Activated T-cell treated with anti-CD3 and anti-CD28 coated beads for 24 hours (primary cell): ENCODE measurements around the gene NACC2.

Experiments used
- DNase-seq: peaks from one replicate; pipeline ENCODE4 v3.0.0-alpha.2; 2020; ENCODE audit warnings: low read depth

Gene NACC2

GRCh38 chr9:136128436-136128835 lies 33.3 kb upstream of the NACC2 start:
- DNase-seq: no peak

DNA sequence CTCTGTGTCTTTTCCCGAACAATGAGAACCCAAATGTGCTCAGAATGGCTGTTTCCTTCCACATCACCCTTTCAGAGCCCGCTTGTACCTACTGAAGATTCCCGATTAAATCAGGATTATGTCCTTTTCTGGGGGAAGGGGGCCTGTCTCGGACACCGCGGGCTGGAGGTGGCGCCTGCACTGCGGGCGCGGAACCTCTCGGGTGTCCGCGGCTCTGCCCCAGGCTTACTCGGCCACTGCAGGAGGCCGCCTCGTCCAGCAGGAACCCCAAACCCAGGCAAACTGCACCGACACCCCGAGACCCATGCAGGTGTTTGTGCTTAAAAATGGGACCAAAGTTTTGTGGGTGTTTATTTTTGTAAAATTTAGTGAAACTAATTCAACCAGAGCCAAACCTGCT lies 32.2 kb upstream of the NACC2 start:
- no peak for DNase-seq

- DNase-seq: no peak
Observed at GRCh38 chr9:136124976-136125692, 30.0 kb upstream of the NACC2 start.

DNA sequence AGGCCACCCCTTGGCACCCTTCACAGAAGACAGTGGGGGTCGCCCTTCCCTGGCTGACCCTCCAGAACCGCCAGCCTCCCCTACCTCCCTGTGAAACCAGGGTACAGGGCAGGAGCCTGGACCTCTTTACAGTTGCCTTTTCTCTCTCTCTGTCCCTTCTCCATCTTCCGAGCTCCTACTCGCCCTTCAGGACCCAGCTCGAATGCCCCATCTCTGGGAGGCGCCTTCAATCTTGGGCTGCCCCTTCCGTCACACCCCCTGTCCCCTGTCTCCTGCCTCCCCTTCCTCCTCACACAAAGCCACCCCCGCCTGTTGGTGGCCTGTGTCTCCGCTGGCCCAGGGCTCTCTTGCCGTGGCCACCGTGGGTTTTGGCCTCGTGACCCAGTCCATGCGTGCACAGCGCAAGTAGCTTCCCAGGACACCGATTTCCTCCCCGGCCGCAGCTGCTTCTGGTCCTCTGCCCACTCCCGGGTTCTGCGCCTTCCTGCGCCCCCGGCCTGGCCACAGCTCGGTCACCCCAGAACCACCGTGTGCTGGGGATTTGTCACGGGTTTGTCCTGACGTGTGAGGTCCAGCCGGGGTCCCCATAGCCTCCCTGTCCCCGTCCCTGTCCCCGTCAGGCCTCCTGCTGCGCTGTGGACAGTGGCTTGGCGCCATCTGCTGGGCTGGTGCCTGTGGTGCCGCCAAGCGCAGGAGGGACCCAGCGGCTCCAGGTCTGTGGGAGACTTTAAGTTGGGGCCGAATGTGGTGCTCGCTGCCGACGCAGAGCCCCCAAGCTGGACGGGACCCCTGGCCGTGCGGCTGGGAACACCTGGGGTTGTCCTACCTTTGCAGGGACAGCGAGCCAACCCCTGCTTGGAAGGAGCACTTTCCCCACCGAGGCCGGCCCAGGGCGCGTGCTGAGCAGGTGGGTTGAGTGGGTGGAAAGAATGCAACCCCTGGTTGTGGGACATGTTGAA lies 27.6 kb upstream of the NACC2 start:
- peak; percentile 72 for DNase-seq

DNA sequence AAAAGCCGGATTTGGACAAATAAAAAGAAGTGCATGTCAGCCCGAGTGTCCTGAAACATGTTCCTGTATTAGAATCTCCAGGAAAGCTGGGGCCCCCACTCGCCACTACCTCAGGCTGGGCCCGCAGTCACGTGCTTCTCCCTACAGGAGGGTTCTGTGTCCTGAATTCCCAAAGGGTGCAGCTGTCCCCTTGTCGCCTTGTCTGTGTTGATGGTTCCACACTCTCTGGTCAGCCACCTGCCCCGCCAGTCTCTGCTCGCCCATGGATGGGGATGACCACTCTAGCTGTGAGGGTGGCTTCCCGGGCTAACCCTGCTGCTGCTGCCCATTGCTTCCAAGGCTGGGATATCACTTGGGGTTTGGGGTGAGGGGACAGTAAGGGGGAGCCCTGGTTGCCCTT lies 26.7 kb upstream of the NACC2 start:
- DNase-seq: no peak

DNA sequence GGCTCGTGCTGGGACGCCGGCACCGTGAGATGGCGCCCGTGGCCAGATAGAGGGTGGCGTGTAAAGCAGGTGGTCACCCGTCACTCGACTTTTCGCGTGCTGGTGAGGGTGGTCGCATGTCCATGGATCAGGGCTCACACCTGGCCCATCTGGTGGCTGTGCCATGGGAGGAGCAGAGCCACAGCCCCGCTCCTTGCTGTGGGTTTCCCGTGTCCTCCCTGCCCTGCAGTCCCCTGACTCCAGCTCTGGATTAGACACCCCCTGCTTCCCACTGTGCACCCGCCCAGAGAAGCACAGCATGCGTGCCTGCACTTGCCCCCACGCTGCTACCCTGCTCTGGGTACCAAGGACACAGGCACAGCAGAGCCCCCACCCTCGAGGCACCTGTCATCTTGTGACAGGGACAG lies 25.4 kb upstream of the NACC2 start:
- no peak for DNase-seq

- no peak for DNase-seq
Observed at GRCh38 chr9:136119883-136120393, 24.8 kb upstream of the NACC2 start.

DNA sequence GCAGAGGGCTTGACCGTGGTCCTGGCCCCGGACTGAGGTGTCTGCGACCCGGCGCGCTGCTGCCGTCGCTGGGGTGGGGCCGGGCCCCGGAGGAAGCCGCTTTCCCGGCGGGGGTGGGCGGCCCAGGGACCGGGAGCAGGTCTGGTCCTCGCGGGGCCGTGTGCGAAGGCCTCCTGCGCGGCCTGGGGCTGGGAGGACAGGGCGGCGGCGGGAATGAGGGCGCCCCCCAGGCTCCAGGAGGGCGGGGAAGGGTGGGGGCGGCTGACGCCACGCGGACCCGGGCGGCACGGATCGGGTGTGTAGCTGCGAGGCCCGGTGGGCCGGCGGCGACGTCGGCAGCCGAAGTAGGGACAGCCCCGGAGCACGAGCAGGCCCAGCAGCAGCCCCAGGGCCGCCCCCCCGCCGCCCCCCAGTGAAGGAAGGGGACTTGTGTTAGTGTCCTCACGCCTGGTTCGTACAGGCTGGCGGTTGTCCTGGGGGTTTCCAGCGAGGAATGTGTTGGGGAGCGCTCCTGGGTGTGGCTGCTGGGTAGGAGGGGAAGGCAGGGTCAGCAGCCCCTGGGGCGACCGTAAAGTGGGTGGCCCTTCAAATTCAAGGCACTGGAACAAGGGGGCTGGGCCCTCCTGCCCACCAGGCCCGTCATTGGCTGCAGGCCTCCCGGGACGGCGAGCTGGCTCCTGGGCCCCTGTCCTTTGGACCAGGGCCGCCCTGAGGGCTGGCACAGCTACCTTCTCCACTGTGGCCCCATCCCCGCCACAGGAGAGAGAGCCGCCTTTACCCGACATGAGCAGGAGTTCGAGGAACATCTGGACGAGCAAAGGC lies 24.2 kb upstream of the NACC2 start:
- DNase-seq: no peak

GRCh38 chr9:136118320-136119060 lies 23.4 kb upstream of the NACC2 start, which contains the start of gene TMEM250:
TMEM250 (minus strand) TSS chr9:136118875; CDS start chr9:136116900, 1,975 bp downstream.
- DNase-seq: peak; percentile 96

DNA sequence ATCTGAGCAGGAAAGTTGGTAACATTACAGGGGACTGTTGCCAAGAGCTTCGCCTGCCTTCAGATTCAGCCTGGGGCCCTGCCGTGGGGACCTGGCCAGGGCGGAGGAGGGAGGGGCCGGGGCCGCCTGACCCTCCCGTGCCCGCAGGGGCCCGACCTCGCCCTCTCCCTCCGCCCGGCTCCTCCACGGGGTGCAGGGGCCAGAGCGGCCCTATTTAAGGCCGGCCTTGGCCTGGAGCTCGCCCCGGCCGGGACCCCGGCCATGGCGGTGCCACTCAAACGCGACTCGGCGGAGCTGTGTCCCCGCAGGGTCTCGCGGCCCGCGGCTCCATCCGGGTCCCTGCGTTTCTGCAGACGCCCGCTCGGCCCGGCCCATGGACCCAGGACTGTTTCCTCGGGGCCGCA lies 22.8 kb upstream of the NACC2 start:
- DNase-seq: no peak

GRCh38 chr9:136117291-136117915 lies 22.3 kb upstream of the NACC2 start:
- no peak for DNase-seq

- no peak for DNase-seq
Observed at GRCh38 chr9:136116360-136117098, 21.4 kb upstream of the NACC2 start.

DNA sequence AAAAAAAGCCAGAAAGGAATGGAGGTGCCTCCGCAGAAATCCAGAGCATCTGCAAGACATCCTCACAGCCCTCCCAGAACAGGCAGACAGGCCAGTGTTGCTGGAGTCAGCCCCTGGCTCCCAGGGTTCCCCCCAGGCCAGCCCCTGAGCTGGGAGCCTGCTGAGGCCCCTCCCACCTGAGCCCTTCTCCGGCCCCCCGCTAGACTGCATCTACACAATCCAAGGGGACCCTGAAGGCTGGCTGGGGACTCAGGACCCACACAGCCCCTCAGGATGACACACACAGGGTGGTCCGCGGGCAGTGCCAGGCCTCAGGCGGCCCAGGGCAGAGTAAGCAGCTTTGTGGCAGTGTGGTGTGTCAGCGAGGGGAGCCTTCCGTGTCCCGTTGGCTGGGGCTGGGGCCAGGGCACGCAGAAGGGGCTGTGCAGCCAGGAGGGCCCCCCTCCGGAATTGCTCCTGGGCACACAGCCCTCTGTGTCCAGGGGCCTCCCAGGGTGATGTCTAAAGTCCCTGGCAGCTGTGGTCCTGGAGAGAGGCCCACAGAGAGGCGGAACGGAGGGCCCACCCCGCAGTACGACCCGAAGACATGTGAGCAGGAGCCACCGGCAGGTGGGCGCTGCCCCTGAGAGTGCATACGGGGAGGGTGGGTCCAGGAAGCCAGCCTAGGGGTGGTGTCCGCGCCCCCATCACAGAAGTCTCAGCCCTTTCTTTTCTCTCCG lies 20.7 kb upstream of the NACC2 start:
- DNase-seq: no peak

DNA sequence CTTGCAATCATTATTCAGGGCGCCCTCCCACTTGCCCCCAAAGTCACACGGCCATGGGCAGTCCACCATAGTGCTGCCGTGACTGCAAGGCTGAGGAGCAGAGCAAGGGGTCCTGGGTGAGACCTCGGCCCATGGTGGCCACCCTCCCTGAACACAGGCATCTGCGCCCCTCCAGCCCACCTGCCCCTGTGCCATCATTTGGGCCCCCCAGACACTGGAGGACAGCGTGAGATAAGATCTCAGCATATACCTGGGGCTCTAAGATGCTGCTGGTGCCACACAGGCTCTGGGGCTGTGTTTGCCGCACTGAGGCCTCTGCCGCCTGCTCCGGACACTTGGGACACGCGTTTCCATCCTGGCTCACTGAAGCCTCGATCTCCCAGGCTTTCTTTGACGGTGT lies 20.1 kb upstream of the NACC2 start:
- no peak for DNase-seq

DNA sequence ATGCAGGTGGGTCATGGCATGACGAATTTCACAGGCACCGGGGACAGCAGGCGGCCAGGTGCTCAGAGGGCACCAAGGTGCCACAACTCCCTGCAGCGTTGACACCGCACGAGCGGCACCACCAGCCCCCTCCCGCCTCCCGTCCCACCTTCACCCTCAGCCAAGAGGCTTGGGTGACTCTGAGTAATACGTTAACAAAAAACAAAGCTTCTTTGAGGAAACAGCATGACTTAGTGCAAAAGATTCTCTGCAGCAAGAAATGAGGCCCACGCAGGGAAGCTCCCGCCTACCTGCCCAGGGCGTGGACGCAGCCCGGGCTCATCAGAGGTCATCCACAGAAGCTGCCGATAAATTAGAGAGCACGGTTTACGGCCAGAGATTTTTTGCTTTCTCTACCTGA lies 19.5 kb upstream of the NACC2 start:
- DNase-seq: no peak

GRCh38 chr9:136112541-136112940 lies 17.5 kb upstream of the NACC2 start:
- no peak for DNase-seq

- no peak for DNase-seq
Observed at GRCh38 chr9:136111910-136112309, 16.8 kb upstream of the NACC2 start.

- DNase-seq: no peak
Observed at GRCh38 chr9:136111190-136111589, 16.1 kb upstream of the NACC2 start.
